Stimulated activated CD8-positive, alpha-beta memory T cell treated with anti-CD3 and anti-CD28 coated beads, Interleukin-15, amount 100 ng/mL, for 4 hours (primary cell): ENCODE results near the gene DPM2.

ENCODE experiments used
- DNase-seq, 2 donors: peaks; one replicate each; pipeline ENCODE4 v3.0.0-alpha.2; 2020; ENCODE audit warnings: low read depth in 2 of 2

Gene DPM2

GRCh38 chr9:127955294-127956015 lies 17.8 kb upstream of the DPM2 start:
- peak; percentile 67 to 86 for DNase-seq

GRCh38 chr9:127954831-127955293 lies 17.2 kb upstream of the DPM2 start:
- DNase-seq: no peak

GRCh38 chr9:127953768-127954505 lies 16.3 kb upstream of the DPM2 start:
- DNase-seq: no peak

- no peak for DNase-seq
Measured at GRCh38 chr9:127953154-127953553, 15.5 kb upstream of the DPM2 start.

GRCh38 chr9:127950513-127951289 lies 13.0 kb upstream of the DPM2 start:
- DNase-seq: no peak

- DNase-seq: no peak
Measured at GRCh38 chr9:127949827-127950512, 12.3 kb upstream of the DPM2 start.

GRCh38 chr9:127947841-127948710 lies 10.4 kb upstream of the DPM2 start:
- DNase-seq: no peak

- no peak for DNase-seq
Measured at GRCh38 chr9:127946728-127947127, 9.1 kb upstream of the DPM2 start.

- DNase-seq: no peak
Measured at GRCh38 chr9:127945942-127946341, 8.3 kb upstream of the DPM2 start.

- DNase-seq: no peak
Measured at GRCh38 chr9:127945338-127945737, 7.7 kb upstream of the DPM2 start.

- no peak for DNase-seq
Measured at GRCh38 chr9:127944586-127945218, 7.0 kb upstream of the DPM2 start.

- DNase-seq: peak; percentile 50 to 57
Measured at GRCh38 chr9:127943731-127944144, 6.1 kb upstream of the DPM2 start.

- DNase-seq: no peak
Measured at GRCh38 chr9:127943011-127943662, 5.5 kb upstream of the DPM2 start.

- DNase-seq: no peak
Measured at GRCh38 chr9:127942216-127943010, 4.8 kb upstream of the DPM2 start.

GRCh38 chr9:127941961-127942215 lies 4.2 kb upstream of the DPM2 start:
- DNase-seq: no peak

GRCh38 chr9:127941062-127941960 lies 3.7 kb upstream of the DPM2 start:
- DNase-seq: no peak

GRCh38 chr9:127940593-127940992 lies 2.9 kb upstream of the DPM2 start:
- no peak for DNase-seq

- no peak for DNase-seq
Measured at GRCh38 chr9:127938298-127938690, 640 bp upstream of the DPM2 start.
